Peyer's patch (tissue), 4 donors: ENCODE measurements around the gene CRLF1.

Source experiments
- CTCF ChIP-seq, 6 experiments: fragments of 450-650 bp in 4 of 6; fragments of 200-600 bp in 2 of 6; sonication (generic) in 1 of 6; IDR thresholded peaks; one replicate each; pipeline ENCODE4 v1.5.1; 2017 to 2019; ENCODE audit warnings: antibody characterized with exemption in 6 of 6, mild to moderate bottlenecking in 3 of 6, moderate library complexity in 1 of 6
- POLR2A ChIP-seq, 2 donors: fragments of 450-650 bp; IDR thresholded peaks; one replicate each; pipeline ENCODE4 v1.5.1; 2017; ENCODE audit warnings: antibody characterized with exemption in 2 of 2, mild to moderate bottlenecking in 2 of 2, moderate library complexity in 2 of 2

- TF ChIP-seq CTCF (IDR thresholded peaks at IDR 0.05) (peak in 1 of 6 experiments; percentile 18), POLR2A (IDR thresholded peaks at IDR 0.05) (no peak)
Measured at GRCh38 chr19:18644196-18645034, 37.8 kb upstream of the CRLF1 start.
